SH-SY5Y (cell line): ENCODE measurements around the gene ATP1A1.

Experiments
- GATA2 ChIP-seq: IDR thresholded peaks from 2 replicates; pipeline ENCODE4 v1.6.1; 2011; ENCODE audit warnings: mild to moderate bottlenecking, low read depth, low read length
- GATA3 ChIP-seq: IDR thresholded peaks from 2 replicates; pipeline ENCODE4 v1.6.1; 2011; ENCODE audit warnings: low read depth, mild to moderate bottlenecking, low read length, moderate library complexity

DNA sequence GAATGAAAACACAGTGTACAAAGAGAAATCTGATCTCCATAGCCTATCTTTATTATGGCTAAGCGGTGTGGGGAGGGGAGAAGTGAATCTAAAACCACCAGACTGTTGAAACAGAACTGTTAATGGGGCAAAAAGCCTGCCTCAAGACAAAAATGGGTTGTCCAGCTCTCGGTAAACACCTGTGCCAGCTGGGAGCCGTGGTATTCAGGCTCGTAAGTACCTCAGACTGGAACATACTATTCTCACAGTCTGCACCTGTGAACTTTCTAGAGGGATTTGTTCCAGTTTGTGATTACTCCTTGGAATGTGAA is 42.7 kb upstream of the ATP1A1 start:
- TF ChIP-seq GATA2, result no peak
- no peak for TF ChIP-seq GATA3
